Large intestine (tissue), 3 donors: ENCODE data around the gene CPE. TPM values are rescaled to one million over a fixed set of nuclear protein-coding genes. Genes with fewer than 3 reads are reported as not detected.

Experiments
- DNase-seq, 2 donors: peaks; one replicate each; pipeline versions ENCODE4 v3.0.0 to v3.0.0-alpha.2; 2013
- H3K27ac ChIP-seq: one replicate; pipeline ENCODE4 v1.5.1; 2013; ENCODE audit warnings: low read length
- H3K27me3 ChIP-seq: 2 replicates; pipeline ENCODE4 v1.6.1; 2013; ENCODE audit warnings: low read length; ENCODE audit not compliant: control insufficient read depth, insufficient read depth
- H3K36me3 ChIP-seq: 2 replicates; pipeline ENCODE4 v1.6.1; 2013; ENCODE audit warnings: low read length; ENCODE audit not compliant: control insufficient read depth, insufficient read depth
- H3K4me1 ChIP-seq: one replicate; pipeline ENCODE4 v1.6.1; 2013; ENCODE audit warnings: low read length; ENCODE audit not compliant: control insufficient read depth, insufficient read depth
- H3K4me3 ChIP-seq: one replicate; pipeline ENCODE4 v1.5.1; 2013; ENCODE audit warnings: low read length
- H3K9me3 ChIP-seq: one replicate; pipeline ENCODE4 v1.6.1; 2013; ENCODE audit warnings: mild to moderate bottlenecking, low read depth, low read length, moderate library complexity; ENCODE audit not compliant: control insufficient read depth
- WGBS: methylation state at CpG from one replicate; pipeline ENCODE4 v1.1.5; 2013; ENCODE audit warnings: low lambda C conversion rate; ENCODE audit not compliant: insufficient coverage; 5-methylcytosine and 5-hydroxymethylcytosine counted together
- polyA plus RNA-seq: library from polyadenylated mRNA; unstranded; fragments of 120-200 nt; gene quantifications from one replicate; pipeline ENCODE4 v1.2.1, GENCODE V29; 2013

CPE gene
- polyA plus RNA-seq, 1 donor, result 162 TPM

- H3K36me3 ChIP-seq, result no peaks in the 10 kb centered on the region
- WGBS, result no CpG with 5 or more reads among the region's 2 CpGs
- H3K27ac ChIP-seq, result peak overlapping the region; percentile 92
- H3K4me3 ChIP-seq, result no peak overlapping the region
- no peaks in the 10 kb centered on the region for H3K27me3 ChIP-seq
- H3K9me3 ChIP-seq, result no peaks in the 10 kb centered on the region
- DNase-seq, result peak; percentile 90 to 98
- peaks cover 34% of the 10 kb centered on the region for H3K4me1 ChIP-seq
Observed at GRCh38 chr4:165364452-165365080, 14.2 kb upstream of the CPE start.

- no peak for DNase-seq
- no peak overlapping the region for H3K27ac ChIP-seq
- H3K27me3 ChIP-seq, result no peaks in the 10 kb centered on the region
- H3K9me3 ChIP-seq, result no peaks in the 10 kb centered on the region
- 100% methylated on average over 1 of the region's 4 CpGs for WGBS
- no peak overlapping the region for H3K4me3 ChIP-seq
- peaks cover 38% of the 10 kb centered on the region for H3K4me1 ChIP-seq
- H3K36me3 ChIP-seq, result no peaks in the 10 kb centered on the region
Observed at GRCh38 chr4:165367040-165367439, 11.8 kb upstream of the CPE start.

DNA sequence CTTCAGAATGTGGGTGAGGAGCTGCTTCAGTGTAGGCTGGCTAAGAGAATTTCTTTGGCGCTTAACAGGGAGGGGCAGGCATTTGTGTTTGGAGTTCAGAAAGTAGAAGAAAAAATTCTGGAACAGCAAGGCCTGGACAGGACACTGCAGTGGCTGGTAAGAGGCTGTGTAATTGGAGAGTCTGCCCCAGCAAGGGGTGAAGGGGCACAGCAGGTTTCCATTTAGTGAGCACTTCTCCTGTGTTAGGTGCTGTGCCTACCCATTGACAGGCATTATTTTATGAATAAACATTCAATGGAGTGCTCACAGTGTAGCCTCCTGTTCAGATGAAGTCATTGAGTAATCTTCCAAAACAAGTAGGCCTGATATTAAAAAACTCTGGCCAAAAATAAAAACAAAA, 10.7 kb upstream of the CPE start:
- Histone ChIP-seq H3K9me3 (no peaks in the 10 kb centered on the region), H3K27me3 (no peaks in the 10 kb centered on the region), H3K27ac (no peak overlapping the region), H3K36me3 (no peaks in the 10 kb centered on the region), H3K4me3 (no peak overlapping the region), H3K4me1 (peaks cover 29% of the 10 kb centered on the region)
- DNase-seq, result no peak
- WGBS, result no CpG with 5 or more reads among the region's 1 CpG

DNA sequence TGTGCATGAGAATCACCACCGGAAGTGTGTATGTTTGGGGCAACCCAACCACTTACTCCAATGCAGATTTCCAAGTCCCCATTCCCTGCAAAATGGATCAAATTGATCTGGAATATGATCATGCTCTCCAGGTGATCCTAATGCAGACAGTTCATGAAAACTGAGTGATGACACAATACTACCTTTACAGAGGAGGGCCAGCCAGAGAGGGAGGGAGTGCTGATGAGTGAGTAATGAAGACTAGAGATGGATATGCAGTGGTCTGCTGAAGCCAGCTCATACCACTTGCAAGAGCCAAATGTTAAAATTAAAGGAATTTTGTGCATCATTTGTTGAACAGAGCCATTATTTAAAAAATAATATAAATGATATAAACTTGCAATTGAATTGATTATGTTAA, 10.2 kb upstream of the CPE start:
- Histone ChIP-seq H3K27me3 (no peaks in the 10 kb centered on the region), H3K4me3 (no peak overlapping the region), H3K27ac (no peak overlapping the region), H3K4me1 (peaks cover 27% of the 10 kb centered on the region), H3K9me3 (no peaks in the 10 kb centered on the region), H3K36me3 (no peaks in the 10 kb centered on the region)
- no peak for DNase-seq
- no CpG with 5 or more reads among the region's 1 CpG for WGBS

GRCh38 chr4:165369522-165369921, 9.3 kb upstream of the CPE start:
- Histone ChIP-seq H3K36me3 (no peaks in the 10 kb centered on the region), H3K27me3 (no peaks in the 10 kb centered on the region), H3K4me3 (no peak overlapping the region), H3K27ac (peak overlapping the region; percentile 78), H3K9me3 (peaks cover 8% of the 10 kb centered on the region), H3K4me1 (peaks cover 25% of the 10 kb centered on the region)
- no CpG with 5 or more reads among the region's 5 CpGs for WGBS
- DNase-seq, result peak; percentile 81 to 91

DNA sequence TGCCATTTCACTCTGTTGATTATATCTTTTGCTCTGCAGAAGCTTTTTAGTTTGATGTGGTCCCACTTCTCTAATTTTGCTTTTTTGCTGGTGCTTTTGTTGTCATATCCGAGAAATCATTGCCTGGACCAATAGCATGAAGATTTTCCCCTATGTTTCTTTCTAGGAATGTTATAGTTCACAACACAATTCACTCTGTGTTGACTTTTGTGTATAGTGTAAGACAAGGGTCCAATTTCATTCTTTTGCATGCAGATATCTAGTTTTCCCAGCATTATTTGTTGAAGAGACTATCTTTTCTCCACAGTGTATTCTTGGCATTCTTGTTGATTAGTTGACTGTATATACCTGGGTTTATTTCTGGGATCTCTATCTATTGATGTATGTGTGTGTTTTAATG, 8.3 kb upstream of the CPE start:
- Histone ChIP-seq H3K36me3 (no peaks in the 10 kb centered on the region), H3K27ac (peak overlapping the region; percentile 78), H3K4me3 (no peak overlapping the region), H3K4me1 (peaks cover 18% of the 10 kb centered on the region), H3K27me3 (no peaks in the 10 kb centered on the region), H3K9me3 (peaks cover 9% of the 10 kb centered on the region)
- no peak for DNase-seq
- 100% methylated on average over 1 of the region's 1 CpG for WGBS

DNA sequence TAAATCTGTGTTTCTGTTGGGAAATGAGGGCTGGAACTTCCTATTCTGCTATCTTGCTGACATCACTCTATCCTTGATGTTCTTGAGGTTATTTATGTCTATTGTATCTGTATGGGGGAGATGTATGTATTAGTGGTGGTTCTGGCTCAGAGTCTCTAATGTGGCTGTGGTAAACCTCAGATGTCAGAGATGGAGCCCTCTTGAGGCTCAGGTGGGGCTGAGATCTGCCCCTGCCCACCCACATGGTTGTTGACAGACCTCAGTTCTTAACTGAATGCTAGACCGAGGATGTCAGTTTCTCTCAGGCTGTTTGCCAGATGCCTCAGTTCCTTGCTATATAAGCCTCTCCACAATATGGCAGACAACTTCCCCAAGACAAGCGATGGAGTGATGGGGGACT, 3.3 kb upstream of the CPE start:
- Histone ChIP-seq H3K9me3 (peaks cover 12% of the 10 kb centered on the region), H3K27me3 (no peaks in the 10 kb centered on the region), H3K27ac (no peak overlapping the region), H3K36me3 (no peaks in the 10 kb centered on the region), H3K4me3 (no peak overlapping the region), H3K4me1 (peaks cover 10% of the 10 kb centered on the region)
- no CpG with 5 or more reads among the region's 2 CpGs for WGBS
- DNase-seq, result no peak

GRCh38 chr4:165378398-165378744, 437 bp upstream of the CPE start:
- no CpG with 5 or more reads among the region's 1 CpG for WGBS
- Histone ChIP-seq H3K36me3 (no peaks in the 10 kb centered on the region), H3K9me3 (peaks cover 12% of the 10 kb centered on the region), H3K4me1 (peaks cover 10% of the 10 kb centered on the region), H3K4me3 (peak overlapping the region; percentile 83), H3K27ac (peak overlapping the region; percentile 89), H3K27me3 (no peaks in the 10 kb centered on the region)
- no peak for DNase-seq

- peak overlapping the region; percentile 19 for H3K27ac ChIP-seq
- no peaks in the 10 kb centered on the region for H3K27me3 ChIP-seq
- peak in 1 of 2 donors; percentile 46 for DNase-seq
- no peaks in the 10 kb centered on the region for H3K36me3 ChIP-seq
- H3K9me3 ChIP-seq, result peaks cover 3% of the 10 kb centered on the region
- H3K4me3 ChIP-seq, result peak overlapping the region; percentile 83
- 20% methylated on average over 2 of the region's 11 CpGs for WGBS
- H3K4me1 ChIP-seq, result peaks cover 10% of the 10 kb centered on the region
Observed at GRCh38 chr4:165379678-165380064, 863 bp downstream of the CPE start.

DNA sequence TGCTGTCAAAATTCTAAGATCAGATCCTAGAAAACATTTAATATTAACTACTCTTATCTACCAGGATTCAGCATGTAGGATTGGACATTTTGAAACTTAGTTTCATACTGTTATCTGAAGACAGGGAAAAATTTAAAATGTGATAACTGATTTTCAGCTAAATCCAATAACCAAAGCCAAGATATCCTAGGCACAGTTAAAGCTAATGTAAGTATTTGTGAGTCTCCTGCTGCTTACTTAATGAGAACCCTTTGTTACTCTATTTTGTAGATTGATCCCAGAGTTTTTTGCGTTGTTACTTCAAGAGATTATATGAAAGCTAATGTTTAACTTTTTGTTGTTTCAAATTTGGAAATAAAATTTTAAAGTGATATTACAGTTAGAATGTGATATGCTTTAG, 2.0 kb downstream of the CPE start:
- 29% methylated on average over 1 of the region's 1 CpG for WGBS
- Histone ChIP-seq H3K9me3 (peaks cover 3% of the 10 kb centered on the region), H3K27ac (no peak overlapping the region), H3K27me3 (no peaks in the 10 kb centered on the region), H3K36me3 (no peaks in the 10 kb centered on the region), H3K4me1 (peaks cover 10% of the 10 kb centered on the region), H3K4me3 (no peak overlapping the region)
- no peak for DNase-seq

DNA sequence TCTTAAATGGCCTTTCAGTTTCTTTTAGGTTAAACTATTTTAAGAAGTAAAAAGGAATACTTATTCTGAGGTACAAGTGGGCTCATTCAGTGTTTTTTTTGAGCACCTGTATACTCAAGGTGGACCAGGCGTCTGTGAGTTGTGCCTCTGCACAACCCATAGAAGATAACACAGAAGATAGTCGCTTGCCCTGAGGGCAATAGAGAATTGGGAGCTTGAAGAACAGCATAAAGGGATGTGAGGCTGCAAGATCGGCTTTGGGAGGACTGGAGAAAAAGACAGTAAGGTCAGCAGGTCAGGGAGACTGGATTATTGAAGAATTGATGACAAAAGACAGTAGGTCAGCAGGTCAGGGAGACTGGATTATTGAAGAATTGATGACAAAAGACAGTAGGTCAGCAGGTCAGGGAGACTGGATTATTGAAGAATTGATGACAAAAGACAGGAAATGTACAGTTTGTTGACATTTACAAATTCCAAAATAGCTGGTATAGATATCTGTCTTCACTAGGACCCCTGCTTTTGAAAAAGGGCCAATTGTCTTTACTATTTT, 3.1 kb downstream of the CPE start:
- Histone ChIP-seq H3K36me3 (no peaks in the 10 kb centered on the region), H3K27ac (no peak overlapping the region), H3K27me3 (no peaks in the 10 kb centered on the region), H3K4me3 (no peak overlapping the region), H3K9me3 (peaks cover 3% of the 10 kb centered on the region), H3K4me1 (peaks cover 10% of the 10 kb centered on the region)
- no CpG with 5 or more reads among the region's 3 CpGs for WGBS
- DNase-seq, result no peak
